ENCODE data around the gene CC2D1A. TPM values are rescaled to one million over a fixed set of nuclear protein-coding genes. Genes with fewer than 3 reads are reported as not detected.

CC2D1A gene
- polyA plus RNA-seq, 1 donor, result 16.3 TPM

Other genes with a start within 250 kb of the CC2D1A start
- gene MRI1, start 141.7 kb upstream of the CC2D1A start, polyA plus RNA-seq (ENCODE audit: insufficient read length), result 28.4 TPM
- 114 TPM for gene C19orf53, start 131.7 kb upstream of the CC2D1A start, polyA plus RNA-seq (ENCODE audit: insufficient read length)
- gene ZSWIM4, start 110.8 kb upstream of the CC2D1A start, polyA plus RNA-seq (ENCODE audit: insufficient read length), result 5.4 TPM
- 2.6 TPM for gene NANOS3, start 29.1 kb upstream of the CC2D1A start, polyA plus RNA-seq (ENCODE audit: insufficient read length)
- gene BRME1, start 84 bp upstream of the CC2D1A start, polyA plus RNA-seq (ENCODE audit: insufficient read length), result 3.7 TPM
- gene PODNL1, start 32.2 kb downstream of the CC2D1A start, polyA plus RNA-seq (ENCODE audit: insufficient read length), result 0.57 TPM
- 21.5 TPM for gene DCAF15, start 46.3 kb downstream of the CC2D1A start, polyA plus RNA-seq (ENCODE audit: insufficient read length)
- gene RFX1, start 100.1 kb downstream of the CC2D1A start, polyA plus RNA-seq (ENCODE audit: insufficient read length), result 8.3 TPM
- gene RLN3, start 121.9 kb downstream of the CC2D1A start, polyA plus RNA-seq (ENCODE audit: insufficient read length), result not detected
- gene IL27RA, start 125.6 kb downstream of the CC2D1A start, polyA plus RNA-seq (ENCODE audit: insufficient read length), result 3.3 TPM
- gene PALM3, start 155.9 kb downstream of the CC2D1A start, polyA plus RNA-seq (ENCODE audit: insufficient read length), result 0.45 TPM
- 0.49 TPM for gene MISP3, start 166.6 kb downstream of the CC2D1A start, polyA plus RNA-seq (ENCODE audit: insufficient read length)
- gene C19orf67, start 179.6 kb downstream of the CC2D1A start, polyA plus RNA-seq (ENCODE audit: insufficient read length), result not detected
- gene SAMD1, start 184.6 kb downstream of the CC2D1A start, polyA plus RNA-seq (ENCODE audit: insufficient read length), result 56.1 TPM
- 539 TPM for gene PRKACA, start 211.6 kb downstream of the CC2D1A start, polyA plus RNA-seq (ENCODE audit: insufficient read length)
- gene ASF1B, start 230.4 kb downstream of the CC2D1A start, polyA plus RNA-seq (ENCODE audit: insufficient read length), result 8.6 TPM

All from hindlimb muscle (tissue), 1 donor.